GM21390 (cell line): ENCODE results near the gene ALOX15B.
"Not testable (repeated sequence)": the region's sequence is repeated elsewhere in the genome, so short reads cannot be mapped to it uniquely, and the experiment has no call there.

Source experiments
- ATAC-seq: cut with Tn5 transposase; IDR thresholded peaks from one replicate; pipeline ENCODE4 v1.9.1; 2021; ENCODE audit not compliant: unreplicated experiment

Gene ALOX15B

DNA sequence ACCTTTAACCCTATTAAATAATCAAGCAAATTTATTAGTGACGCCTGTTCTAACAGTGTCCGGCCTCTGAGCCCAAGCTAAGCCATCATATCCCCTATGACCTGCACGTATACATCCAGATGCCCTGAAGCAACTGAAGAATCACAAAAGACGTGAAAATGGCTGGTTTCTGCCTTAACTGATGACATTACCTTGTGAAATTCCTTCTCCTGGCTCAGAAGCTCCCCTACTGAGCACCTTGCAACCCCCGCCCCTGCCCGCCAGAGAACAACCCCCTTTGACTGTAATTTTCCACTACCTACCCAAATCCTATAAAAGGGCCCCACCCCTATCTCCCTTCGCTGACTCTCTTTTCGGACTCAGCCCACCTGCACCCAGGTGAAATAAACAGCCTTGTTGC lies 23.0 kb downstream of the ALOX15B start:
- ATAC-seq = not testable (repeated sequence)

GRCh38 chr17:8062435-8062806 lies 23.6 kb downstream of the ALOX15B start:
- no peak for ATAC-seq

DNA sequence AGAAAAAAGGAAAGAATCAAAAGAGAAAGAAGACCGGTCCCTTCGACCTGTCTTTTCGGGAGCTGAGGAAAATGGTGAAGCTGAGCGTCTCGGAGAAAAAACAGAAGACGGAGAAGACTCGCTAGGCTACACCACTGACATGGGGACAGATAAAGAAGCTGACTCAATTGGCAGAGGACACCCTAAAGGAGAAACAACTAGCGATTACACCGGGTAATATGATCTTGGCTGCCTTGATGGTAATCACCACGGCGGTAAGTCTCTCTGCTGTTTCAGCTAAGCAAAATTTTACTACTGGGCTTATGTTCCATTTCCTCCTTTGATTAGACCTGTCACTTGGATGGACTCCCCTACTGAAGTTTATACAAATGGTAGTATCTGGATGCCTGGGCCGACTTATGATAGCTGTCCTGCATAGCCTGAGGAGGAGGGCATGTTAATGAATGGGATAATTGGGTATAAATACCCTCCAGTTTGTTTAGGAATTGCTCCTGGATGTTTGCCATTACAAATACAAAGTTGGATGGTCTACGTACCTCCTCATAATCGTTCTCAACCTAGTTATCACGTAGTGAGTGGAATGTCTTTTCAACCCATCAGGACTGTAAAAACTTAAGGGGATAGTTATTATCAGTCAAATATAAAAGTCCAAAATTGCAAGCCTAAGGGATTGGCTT lies 24.1 kb downstream of the ALOX15B start:
- ATAC-seq = no peak

DNA sequence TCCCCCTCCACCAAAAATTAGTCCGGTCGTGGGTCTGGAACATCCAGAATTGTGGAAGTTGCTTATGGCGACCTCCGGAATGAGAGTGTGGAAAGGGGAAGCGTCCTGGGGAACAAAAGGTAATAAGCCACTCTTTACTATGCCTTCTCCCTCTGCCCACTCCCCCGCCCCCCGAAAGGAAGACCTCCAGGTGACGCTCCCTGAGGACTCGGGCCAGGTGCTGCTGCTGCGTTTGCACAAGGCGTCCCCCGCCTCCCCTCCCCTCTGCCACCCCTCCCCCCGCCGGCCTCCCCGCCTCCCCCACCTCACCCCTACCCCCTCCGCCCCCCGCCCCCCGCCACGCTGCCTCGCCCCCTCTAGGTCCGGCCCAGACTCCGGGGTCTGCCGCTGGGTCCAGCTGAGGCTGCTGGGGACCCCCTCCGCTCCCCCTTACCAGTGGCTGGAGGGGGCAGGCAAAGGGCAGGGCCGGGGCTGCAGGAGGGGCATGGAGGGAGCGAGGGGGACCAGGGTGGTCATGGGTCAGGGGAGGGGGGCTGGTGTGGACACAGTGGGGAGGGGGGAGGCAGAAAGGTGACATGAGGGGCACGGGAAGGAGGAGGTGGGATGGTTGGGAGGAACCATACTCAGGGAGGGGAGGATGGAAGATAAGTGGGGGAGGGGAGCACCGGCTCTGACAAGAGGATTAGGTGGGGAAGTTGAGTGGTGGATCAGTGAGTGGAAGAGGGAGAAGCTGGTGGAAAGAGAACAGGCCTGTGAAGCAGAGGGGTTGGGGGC lies 25.1 kb downstream of the ALOX15B start:
- no peak for ATAC-seq

- no peak for ATAC-seq
Observed at GRCh38 chr17:8064561-8065019, 25.7 kb downstream of the ALOX15B start.

GRCh38 chr17:8066841-8067775 lies 28.2 kb downstream of the ALOX15B start:
- no peak for ATAC-seq

- ATAC-seq = no peak
Observed at GRCh38 chr17:8067806-8068205, 28.9 kb downstream of the ALOX15B start.

- no peak for ATAC-seq
Observed at GRCh38 chr17:8068736-8069586, 30.1 kb downstream of the ALOX15B start.

DNA sequence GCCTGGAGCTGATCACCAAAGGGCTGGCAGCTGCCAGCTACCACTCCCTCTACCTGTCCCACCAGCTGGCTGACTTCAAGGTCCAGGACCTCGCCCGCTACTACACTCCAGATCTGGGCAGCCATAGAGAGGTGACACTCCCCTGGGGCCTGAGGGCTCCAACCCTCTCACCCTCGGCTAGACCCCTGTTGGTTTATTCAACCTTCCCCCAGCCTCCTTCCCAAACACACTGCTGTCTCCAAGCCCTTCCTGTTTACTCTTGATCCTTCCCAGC lies 30.7 kb downstream of the ALOX15B start:
- no peak for ATAC-seq

DNA sequence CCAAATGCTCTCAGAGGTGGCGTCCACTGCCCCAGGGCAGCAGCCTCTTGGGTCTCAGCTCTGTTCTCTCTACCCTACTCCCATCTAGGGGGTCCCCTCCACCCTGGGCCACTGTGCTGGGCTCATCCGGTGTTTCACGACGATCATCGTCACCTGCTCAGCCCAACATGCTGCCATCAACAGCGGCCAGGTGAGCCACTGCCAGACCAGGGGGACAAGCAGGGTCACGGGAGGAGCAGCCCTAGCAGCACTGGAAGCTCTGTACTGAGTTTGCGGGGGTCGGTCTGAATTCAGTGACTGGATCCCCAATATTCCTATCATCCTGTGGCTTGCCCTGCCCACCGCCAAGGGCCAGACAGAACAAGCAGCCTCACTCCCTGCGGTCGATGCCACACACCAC lies 32.6 kb downstream of the ALOX15B start:
- no peak for ATAC-seq

DNA sequence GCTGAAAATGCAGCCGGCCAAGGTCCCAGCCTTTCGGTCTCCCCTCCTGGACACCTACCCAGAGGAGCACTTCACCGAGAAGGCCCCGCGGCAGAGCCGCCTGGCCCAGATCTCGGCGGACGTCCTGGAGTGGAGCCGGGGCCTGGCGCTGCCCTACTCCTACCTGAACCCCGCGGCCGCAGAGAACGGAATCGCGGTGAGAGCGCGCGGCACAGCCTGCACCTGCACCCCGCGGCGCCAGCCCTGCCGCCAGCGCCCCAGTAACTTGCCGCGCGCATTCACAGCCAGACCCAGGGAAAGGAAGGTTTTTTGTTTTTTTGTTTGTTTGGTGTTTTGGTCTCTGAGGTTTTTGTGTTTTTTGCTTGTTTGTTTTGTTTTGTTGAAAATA lies 33.5 kb downstream of the ALOX15B start:
- ATAC-seq = no peak

DNA sequence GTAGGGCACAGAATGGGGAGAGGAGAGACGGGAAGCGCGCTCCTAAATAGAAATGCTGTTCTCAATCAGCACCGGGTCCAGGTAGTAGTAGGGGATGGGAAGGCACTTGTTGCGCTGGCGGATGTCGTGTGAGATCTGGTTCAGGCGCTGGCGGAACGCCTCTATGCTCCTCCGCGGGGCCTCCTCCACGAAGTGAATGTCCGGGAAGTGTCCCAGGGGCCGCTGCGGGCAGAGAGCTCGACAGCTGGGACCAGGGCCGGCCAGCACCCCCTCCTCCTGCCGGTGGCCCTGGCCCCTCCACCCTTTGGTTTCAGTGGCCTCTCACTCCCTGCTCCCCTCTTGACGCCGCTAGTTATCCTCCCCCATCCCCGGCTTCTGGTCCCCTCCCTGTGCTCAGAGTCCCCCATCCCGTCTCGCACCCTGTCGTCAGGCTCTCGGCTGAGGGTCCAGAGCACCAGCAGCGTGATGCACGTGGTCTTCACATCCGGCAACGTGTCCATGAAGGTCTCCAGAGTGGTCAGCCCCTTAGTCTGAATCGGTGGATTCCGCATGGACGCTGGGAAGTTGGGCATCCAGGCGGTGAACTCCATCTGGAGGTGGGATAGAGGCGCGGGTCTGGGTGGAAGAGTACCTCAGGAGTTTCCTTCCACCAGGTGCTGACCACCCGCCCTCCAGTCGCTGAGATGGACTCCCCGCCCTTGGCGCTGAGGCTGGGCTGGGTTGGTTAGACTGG lies 34.0 kb downstream of the ALOX15B start:
- ATAC-seq = no peak

- no peak for ATAC-seq
Observed at GRCh38 chr17:8073627-8074484, 35.0 kb downstream of the ALOX15B start.

- no peak for ATAC-seq
Observed at GRCh38 chr17:8074554-8074953, 35.7 kb downstream of the ALOX15B start.

GRCh38 chr17:8075081-8075480 lies 36.2 kb downstream of the ALOX15B start:
- no peak for ATAC-seq

GRCh38 chr17:8075574-8076342 lies 36.9 kb downstream of the ALOX15B start:
- ATAC-seq = no peak

- no peak for ATAC-seq
Observed at GRCh38 chr17:8076502-8077266, 37.8 kb downstream of the ALOX15B start.

DNA sequence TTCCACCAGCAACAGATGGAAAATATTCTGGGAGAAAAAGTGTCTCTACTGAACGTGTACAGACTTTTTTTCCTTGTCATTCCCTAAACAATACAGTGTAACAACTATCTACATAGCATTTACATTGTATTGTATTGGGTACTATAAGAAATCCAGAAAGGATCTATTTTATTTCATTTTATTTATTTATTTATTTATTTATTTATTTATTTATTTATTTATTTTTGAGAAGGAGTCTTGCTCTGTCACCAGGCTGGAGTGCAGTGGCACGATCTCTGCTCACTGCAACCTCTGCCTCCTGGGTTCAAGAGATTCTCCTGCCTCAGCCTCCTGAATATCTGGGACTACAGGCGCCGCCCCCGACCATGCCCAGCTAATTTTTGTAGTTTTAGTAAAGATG lies 39.1 kb downstream of the ALOX15B start:
- not testable (repeated sequence) for ATAC-seq
